Activated CD4-positive, alpha-beta T cell treated with anti-CD3 and anti-CD28 coated beads for 48 hours (primary cell): ENCODE data around the gene CNKSR3.

Experiments
- DNase-seq: peaks from one replicate; pipeline ENCODE4 v3.0.0-alpha.2; 2020

The CNKSR3 gene

DNA sequence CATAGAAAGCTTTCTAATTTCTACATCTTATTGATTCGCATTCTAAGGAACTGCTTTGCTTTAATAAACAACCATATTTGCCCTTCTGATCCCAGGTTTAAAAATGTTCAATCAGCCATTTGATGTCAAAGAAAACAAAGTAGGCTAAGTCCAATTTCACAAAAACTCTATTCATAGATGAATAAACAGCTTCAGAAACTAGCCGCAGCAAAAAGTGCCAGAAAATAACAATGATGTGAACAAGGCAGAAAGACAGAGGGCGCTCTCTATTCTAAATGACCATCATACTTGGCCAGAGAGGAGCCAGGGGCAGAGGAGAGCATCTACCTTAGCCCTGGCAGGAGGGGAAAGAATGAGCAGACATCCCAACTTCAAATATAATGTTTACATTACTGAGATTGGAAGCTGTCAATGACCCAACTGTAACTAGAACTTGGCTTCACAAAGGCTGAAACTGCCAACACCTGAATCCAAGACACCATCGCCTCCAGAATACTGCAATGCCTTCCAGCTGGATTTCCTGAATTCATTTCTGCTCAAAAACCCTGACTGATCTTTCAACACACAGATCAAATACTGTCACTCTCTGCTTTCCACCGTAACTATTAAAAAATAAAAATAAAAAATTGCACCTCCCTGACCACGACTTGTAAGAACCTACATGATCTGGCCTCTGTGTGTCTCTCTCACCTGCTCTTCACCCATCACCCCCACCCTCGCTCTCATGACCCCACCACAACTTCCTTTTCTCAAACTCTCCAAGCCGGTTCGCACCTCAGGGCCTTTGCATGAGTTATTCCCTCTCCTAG is 9.5 kb downstream of the CNKSR3 start:
- no peak for DNase-seq

DNA sequence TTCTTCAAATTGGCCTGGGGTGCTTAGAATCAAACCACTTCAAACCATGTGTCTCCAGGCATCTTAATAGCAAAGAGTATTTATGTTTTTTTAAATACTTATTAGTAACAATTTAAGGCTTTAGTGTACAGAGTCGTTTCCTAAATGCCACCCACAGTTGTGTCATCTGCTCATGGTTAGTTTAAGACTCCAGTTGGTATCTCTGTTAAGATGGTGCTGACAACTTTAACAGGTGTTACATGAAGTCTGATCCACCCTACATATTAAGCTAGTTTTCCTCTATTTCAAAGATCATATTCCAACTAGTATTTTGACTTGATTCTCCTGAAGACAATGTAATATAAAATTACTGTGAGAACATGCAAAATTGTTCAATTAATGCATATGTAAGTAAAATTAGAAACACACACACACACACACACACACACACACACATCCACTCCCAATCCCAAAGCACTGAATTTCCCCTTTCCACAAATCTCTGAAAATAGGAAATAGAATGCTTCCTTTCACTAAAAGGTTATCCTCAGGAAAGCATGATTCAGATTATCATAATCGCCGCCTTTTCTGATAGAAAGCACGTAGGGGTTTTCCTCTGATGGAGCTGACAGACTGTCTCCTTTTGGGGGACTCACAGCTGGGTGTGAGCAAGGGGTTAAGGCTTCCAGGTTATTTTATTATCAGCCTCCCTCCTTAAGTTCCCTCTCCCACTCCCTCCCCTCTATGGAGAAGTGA is 10.5 kb downstream of the CNKSR3 start:
- DNase-seq, result no peak

DNA sequence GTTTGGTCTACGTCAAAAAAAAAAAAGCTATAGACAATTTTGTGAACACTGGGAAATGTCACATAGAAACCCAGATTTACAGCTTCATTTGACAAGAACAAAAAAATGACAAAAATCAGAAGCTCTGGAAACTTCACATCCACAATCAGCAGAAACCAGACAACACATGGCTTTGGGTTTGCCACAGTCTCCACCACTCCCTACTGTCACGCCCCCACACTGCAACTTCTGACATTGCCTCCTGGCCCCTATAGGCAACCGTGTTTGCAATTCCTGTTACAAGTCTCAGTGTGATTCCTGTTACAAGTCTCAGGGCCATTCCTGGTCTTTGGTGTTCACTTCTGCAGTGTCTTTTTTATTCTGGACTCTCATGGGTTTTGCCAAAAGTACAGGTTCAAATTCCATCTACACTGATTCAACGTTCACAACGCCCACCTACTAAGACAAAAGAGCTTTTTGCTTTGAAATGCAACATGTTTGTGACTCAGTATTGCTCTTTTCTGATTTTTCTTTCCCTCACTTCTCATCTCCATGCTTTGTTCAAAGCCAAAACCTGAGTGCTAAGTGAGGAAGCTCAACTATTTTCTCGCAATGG is 12.0 kb downstream of the CNKSR3 start:
- DNase-seq, result no peak

DNA sequence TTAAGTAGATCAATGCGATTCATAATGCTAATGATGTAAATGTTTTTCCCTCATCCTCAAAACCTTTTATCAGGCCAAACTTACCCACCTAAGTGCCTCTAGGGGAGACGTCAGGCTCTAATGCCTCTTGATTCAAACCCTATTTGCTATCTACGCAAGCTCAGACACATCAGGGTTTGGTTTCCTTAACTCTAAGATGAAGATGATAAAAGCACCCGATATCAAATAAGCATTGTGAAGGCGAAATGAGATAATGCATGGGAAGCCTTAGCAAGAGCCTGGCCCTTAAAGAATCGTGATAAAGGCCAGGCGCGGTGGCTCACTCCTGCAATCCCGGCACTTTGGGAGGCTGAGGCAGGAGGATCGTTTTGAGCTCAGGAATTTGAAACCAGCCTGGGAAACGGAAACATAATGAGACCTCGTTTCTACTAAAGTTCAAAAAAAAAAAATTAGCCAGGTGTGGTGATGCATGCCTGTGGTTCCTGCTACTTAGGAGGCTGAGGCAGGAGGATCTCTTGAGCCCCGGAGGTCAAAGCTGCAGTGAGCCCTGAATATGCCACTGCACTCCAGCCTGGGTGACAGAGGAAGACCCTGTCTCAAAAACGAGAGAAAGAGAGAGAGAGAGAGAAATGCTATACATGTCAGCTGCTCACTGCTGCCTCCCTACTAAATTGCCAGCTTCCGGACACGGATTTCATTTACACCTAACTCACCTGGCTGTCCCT is 13.5 kb downstream of the CNKSR3 start:
- DNase-seq, result no peak

DNA sequence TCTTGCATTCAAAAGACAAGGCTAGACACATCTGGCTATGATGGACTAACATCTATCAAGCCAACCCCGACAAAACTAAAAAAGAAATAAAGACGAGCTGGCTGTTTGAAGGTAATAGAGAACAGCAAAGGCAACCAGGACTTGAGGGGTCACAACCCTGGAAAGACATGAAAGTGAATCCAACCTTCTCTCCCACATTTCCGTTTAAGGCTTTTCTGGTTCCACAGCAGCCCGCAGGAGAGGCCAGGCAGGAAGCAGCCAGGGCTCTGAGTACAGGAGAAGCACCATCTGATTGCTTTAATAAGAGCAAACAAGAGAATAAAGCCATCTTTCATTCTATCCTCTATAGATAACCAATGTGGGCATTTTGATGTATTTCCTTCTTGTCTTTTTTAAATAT is 14.3 kb downstream of the CNKSR3 start:
- DNase-seq, result no peak

DNA sequence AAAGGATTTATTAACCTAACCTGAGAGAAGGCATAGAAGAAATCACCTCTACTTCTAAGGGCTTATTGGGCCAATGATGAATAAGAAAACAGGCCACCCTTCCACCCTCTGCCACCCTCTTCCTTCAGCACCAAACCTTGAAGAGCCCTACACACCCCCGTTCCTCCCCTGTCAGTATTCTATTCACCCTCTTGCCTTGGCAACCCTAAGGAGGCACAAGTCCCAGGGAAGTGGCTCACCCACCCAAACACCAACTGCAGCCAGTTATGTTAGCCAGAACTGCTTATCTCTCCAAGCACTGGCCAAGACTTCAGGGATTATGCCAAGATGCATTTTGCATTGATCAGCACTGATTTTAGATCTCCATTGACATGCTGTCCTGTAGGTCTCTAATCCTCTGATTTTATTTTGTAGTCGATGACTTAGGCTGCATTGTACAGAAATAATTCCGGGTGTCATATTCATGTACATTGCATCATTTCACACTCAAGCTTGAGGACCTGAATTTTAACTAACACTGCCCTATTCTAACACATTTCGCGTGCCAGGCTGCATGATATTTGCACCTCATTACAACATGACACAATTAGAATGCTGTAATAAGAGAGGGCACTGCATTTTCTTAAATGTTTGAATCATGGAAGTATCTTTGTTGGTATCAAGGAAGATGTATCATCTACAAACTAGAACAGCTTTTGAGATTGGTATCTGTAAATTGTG is 15.7 kb downstream of the CNKSR3 start:
- no peak for DNase-seq

DNA sequence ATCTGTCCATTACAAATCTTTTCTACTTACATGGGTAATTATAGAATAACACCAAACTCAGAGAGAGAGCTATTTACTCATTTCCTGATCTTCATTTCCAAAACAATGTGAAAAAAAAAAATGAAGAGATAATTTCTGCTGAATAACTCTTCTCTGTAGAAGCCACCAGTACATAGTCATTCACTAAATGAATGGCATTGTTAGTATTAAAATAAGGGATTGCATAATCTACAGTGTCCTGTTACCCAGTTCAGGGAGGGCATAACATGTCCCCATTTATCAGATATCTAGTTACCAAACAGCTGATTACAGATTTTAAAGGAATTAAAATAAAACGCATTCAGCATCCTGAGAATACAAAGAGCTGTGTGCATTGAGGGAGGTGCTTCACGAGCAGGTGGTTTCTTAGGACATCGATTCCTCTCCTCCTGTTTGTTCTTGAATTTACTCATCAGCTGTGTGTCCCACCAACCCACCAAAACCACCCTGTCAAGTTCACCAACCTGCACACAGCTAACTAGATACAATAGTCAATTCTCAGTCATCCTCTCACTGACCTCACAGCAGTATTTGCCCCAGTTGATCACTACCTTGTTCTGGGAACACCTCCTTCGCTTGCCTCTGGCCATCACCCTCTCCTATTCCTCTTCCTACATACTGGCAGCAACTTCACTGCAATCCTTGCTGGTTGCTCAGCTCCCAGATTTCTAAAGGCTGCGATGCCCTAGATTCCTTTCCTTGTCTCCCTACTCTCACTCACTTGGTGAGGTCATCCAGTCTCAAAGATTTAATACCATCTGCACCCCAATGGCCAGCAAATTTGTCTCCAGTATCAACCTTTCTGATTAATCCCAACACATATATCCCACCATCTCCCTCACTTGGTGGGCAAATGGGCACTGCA is 18.7 kb downstream of the CNKSR3 start:
- DNase-seq, result no peak

DNA sequence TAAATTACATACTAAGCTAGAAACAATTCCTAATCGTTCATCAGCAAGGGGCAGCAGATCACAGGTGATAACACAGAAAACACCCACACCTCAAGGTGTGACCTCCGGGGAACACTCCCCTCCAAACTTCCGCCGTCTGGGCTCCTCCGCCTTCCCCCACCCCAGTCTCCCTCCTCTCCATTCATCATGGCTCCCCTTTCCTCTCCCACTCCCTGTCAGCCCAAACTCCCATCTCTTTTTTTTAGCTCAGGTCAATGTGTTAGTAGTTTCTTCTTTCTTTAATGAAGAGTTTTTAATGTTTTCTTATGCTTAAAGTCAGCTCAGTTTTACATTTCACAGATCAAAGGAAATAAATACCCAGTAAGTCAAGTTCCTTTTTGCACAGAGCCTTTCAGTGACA is 20.7 kb downstream of the CNKSR3 start:
- no peak for DNase-seq

DNA sequence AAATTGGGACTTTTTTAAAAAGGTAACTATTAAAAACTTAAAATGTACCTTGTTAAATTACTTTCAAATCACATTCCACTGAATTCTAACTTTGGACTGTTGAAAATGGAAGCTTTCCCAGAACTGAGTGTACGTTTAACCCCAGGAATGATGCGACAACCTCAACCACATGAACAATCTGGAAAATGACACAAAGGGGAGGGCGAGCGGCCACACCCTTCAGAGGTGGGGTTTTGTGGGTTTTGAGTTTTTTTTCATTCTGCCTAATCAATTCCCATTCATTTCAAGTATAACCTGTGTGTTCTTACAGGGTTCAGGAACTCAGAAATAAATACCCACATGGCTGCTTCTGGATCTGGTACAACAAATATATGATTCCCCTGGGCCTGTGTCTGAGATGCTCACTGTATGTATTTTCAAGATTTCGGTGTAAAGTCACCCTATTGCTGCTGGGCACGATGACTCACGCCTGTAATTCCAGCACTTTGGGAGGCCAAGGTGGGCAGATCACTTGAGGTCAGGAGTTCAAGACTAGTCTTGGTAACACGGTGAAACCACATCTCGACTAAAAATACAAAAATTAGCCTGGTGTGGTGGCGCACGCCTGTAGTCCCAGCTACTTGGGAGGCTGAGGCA is 21.6 kb downstream of the CNKSR3 start:
- no peak for DNase-seq

DNA sequence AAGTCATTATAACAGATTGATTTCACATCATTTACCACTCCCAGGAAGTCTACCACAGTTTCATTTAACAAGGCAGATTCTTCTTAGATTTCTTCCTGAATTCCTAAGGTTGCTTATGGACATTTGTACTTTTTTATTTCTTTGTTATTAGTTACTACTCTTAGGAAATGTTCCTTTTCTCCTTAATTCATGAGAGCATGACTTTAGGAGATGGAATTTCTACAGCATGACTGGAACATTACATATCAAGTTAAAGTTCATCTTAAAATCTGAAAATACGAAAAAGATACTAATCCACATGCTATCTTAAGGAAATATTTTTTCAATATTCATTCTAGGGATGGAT is 22.3 kb downstream of the CNKSR3 start:
- no peak for DNase-seq

DNA sequence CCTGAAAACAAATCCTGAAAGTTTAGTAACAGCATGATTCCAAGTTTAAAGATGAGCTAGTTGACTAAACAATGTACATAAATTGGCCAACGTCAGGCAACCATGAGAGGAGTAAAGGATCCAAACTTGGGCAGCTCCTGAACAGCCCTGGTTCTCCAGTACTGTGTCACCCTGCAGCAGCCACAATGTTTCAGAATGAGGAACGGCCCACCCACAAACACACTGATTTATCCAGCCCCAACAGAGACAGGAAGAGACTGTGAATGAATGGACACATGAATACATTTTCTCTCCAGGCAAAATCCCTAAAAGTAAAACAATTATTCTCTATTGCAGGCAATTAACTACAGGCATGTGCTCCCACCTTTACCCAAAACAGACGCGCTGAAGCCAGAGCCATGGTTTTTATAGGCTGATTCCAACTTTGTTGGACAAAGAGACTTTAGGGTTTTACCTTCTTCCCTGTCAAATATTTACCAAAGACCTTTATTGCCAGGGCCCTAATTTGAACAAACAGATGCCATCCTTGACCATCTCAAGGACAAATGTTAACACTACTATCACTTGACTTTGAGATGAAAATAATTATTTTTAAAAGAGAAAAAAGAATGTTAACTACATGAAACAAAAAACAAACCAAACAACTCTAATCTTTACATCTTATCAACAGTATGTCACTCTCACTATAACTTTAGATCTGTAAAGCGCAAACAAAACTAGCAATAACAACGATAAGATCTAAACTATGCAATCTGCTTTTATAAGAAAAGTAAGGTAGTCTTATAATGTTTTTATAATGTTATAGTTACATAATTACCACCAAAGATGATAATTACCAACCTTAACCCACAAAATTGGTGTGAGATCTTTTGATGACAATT is 22.9 kb downstream of the CNKSR3 start:
- DNase-seq, result no peak

DNA sequence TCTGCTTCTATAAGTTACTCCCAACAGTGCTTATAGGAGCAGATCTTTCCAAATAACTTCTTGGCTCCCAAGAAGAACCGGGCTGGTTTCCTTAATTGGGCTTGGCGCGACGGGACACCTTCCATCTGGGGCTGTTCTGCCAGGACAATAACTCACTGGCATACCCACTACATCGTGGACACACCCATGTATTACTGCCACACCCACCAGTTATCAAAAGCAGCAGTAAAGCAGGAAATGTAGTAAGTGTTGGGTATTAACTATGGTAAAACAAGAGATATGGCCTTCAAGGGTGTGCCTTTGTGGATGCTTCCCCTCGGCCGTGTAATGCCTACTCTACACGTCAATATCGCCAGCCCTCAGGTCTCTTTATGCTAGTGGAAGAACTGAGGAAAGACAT is 24.7 kb downstream of the CNKSR3 start:
- no peak for DNase-seq

DNA sequence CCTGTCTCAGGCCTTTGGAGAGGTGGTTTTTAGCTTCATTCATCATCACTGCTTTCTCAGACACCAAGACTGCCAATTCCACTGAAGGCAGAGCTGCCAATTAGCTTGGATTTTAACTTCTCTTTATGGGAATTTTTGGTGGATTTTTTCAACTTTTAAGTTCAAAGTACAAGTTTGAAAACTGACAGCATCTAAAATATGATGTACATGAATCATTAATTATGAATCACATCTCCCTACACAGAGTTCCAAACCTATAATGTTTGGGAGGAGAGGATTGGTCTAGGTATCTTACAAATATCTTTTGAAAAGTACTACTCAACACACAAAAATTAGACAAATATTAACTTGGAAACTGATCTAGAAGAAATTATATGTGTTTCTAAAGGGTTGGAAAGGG is 25.5 kb downstream of the CNKSR3 start:
- DNase-seq, result no peak

DNA sequence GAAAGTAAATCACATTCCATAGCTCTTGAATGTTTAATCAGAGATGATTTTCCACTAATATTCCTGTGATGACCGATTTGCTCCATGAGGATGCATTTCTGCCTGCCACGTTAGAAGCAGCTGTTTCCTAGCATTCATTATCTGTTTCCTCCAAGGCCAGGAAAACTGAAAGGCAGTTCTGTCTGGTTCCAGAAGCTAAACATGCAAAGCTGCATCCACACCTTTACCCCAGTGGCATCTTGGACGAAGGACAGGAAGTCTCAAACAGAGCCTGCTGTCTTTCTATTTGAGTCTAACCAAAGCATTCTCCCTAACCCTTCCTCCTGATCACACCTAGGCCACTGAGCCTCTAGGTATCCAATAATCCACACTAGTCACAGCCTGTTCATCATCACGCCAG is 27.6 kb downstream of the CNKSR3 start:
- no peak for DNase-seq

DNA sequence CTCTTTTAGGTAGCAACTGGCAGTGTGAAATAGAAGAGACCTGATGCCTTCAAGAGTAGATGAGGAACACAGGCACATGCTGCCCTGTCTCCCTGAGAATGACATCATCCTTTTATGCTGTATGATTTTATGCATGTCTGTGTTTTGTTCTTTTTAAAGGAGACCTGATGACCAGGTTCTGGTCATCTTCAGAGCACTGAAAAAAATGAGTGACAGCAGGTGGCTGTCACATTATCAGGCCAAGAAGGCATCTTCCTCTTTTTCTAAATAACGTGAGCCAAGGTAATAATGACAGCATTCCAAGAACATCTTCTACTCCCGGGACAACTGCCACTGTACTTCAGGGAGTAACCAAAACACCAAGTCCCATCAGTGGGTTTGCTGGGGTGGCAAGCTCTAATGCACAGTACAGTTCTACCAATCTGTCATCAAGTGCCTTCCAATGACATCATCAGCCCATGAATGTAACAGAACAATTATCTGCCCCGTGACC is 28.9 kb downstream of the CNKSR3 start:
- no peak for DNase-seq

DNA sequence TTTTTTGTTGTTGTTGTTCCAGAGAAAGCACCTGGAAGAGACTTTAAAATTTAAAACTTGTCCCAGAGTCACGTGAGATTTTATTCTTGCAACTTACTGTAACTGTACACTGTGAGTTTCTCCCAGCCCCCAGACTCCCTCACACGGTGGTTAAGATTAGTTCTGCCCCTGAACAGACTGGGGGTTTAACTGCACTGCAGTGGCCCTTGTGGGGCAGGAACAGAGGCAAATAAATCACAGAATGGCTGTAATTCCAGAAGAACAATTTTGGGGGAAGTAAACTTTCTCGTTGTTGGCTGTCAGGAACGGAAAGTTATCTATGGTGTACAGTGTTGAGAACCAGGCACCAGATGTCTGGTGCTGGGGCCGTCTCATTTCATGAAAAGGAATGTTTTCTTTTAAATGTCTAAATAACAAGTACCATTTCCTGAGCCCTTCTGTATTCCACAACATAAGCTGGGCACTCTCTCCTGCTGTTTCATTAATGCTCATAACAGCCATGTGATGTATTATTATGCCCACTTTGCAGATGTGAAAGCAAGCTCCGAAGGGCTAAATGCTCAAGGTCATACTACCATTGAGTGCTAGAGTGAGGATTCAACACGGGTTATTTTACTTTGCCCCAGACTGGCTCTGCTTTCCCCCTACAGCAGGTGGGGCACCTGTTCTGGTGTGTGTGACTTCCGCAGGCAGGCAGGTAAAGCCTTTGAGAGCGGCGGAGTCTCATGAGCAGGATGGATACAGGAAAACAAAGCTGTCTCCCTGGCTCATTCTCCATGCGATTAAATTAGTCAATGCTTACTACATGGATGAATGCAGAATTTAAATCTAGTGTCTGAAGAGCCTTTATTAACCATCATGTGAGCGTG is 30.5 kb downstream of the CNKSR3 start:
- DNase-seq, result no peak

DNA sequence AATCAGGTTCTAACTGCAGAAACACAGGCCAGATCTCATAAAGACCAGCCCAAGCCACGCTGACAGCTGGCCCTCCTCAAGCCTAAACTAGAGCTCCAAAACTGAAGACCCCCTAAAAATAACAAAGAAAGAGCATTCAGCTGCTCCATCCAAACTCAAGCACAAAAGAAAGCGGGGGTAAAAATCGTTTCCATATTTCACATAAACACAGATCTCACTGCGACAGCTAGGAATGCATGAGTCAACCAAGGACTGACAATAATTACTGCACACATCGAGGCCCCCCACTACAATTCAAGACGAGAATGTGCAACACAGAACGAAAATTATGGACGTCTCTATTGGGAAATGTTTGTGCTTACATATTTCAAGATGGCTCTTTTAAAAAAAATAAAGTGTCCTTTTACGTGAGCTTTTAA is 31.1 kb downstream of the CNKSR3 start:
- DNase-seq, result no peak

DNA sequence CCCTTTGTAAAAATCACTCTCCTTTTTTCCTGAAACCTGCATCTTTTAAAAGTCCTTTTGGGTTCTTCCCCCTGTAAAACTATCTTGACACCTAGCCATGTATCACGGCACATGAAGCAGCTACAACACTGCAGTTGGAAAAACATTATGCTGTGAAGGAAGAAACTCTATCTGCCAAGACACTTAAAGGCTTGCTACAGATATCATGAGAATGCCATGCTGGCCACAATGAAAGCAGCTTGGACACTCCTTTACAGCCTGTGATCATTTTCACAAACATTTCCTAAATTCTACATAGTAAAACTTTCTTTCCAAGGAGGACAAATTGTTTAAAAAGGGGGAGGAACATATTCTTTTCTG is 31.8 kb downstream of the CNKSR3 start:
- no peak for DNase-seq
